ENCODE measurements around the gene PNMA8A.
"Not testable (repeated sequence)": the region's sequence is repeated elsewhere in the genome, so short reads cannot be mapped to it uniquely, and the experiment has no call there.

Gene PNMA8A

GRCh38 chr19:46503848-46504453, 32.6 kb upstream of the PNMA8A start:
- Histone ChIP-seq H3K27me3 (ENCODE audit: control insufficient read depth in 5 of 5, insufficient read depth in 4 of 5, low read length in 5 of 5) (no peaks in the 10 kb centered on the region), H3K9me3 (ENCODE audit: control insufficient read depth in 5 of 5, low read length in 5 of 5) (peaks cover 0 to 9% (median 3%) of the 10 kb centered on the region in 5 donors), H3K4me1 (ENCODE audit: control insufficient read depth in 5 of 5, insufficient read depth in 5 of 5, low read length in 5 of 5) (peaks cover 0 to 14% (median 7%) of the 10 kb centered on the region in 5 donors), H3K9ac (ENCODE audit: low read length in 5 of 5) (no peak overlapping the region), H3K36me3 (ENCODE audit: control insufficient read depth in 5 of 5, insufficient read depth in 5 of 5, low read length in 5 of 5) (no peaks in the 10 kb centered on the region), H3K4me3 (ENCODE audit: low read depth in 1 of 5, low read length in 5 of 5) (no peak overlapping the region), H3K27ac (ENCODE audit: low read depth, low read length) (no peak overlapping the region)

DNA sequence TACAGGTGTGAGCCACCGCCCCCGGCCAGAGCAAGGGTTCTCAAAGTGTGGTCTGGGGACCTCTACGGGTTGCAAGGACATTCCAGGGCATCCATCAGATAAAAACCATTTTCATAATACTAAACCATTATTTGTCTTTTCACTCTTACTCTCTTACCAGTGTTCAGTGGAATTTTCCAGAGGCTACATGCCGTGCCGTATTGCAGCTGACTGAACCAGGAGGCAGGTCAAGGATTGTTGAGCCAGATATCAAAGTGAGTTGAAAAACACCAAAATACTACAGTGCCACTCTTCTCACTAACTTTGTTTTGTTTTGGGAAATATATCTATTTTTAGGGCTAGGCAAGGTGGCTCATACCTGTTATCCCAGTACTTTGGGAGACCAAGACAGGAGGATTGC, 31.5 kb upstream of the PNMA8A start:
- Histone ChIP-seq H3K36me3 (ENCODE audit: control insufficient read depth in 5 of 5, insufficient read depth in 5 of 5, low read length in 5 of 5) (no peaks in the 10 kb centered on the region), H3K4me3 (ENCODE audit: low read depth in 1 of 5, low read length in 5 of 5) (no peak overlapping the region), H3K27me3 (ENCODE audit: control insufficient read depth in 5 of 5, insufficient read depth in 4 of 5, low read length in 5 of 5) (no peaks in the 10 kb centered on the region), H3K4me1 (ENCODE audit: control insufficient read depth in 5 of 5, insufficient read depth in 5 of 5, low read length in 5 of 5) (peaks cover 0 to 9% (median under 1%) of the 10 kb centered on the region in 5 donors), H3K9me3 (ENCODE audit: control insufficient read depth in 5 of 5, low read length in 5 of 5) (peaks cover 0 to 9% (median 3%) of the 10 kb centered on the region in 5 donors), H3K27ac (ENCODE audit: low read depth, low read length) (no peak overlapping the region), H3K9ac (ENCODE audit: low read length in 5 of 5) (no peak overlapping the region)

GRCh38 chr19:46499692-46500091, 28.3 kb upstream of the PNMA8A start:
- Histone ChIP-seq H3K36me3 (ENCODE audit: control insufficient read depth in 5 of 5, insufficient read depth in 5 of 5, low read length in 5 of 5) (no peaks in the 10 kb centered on the region), H3K4me1 (ENCODE audit: control insufficient read depth in 5 of 5, insufficient read depth in 5 of 5, low read length in 5 of 5) (peaks cover 0 to 19% (median 12%) of the 10 kb centered on the region in 5 donors), H3K9ac (ENCODE audit: low read length in 5 of 5) (no peak overlapping the region), H3K9me3 (ENCODE audit: control insufficient read depth in 5 of 5, low read length in 5 of 5) (peaks cover 0 to 3% (median 2%) of the 10 kb centered on the region in 5 donors), H3K27ac (ENCODE audit: low read depth, low read length) (no peak overlapping the region), H3K27me3 (ENCODE audit: control insufficient read depth in 5 of 5, insufficient read depth in 4 of 5, low read length in 5 of 5) (no peaks in the 10 kb centered on the region), H3K4me3 (ENCODE audit: low read depth in 1 of 5, low read length in 5 of 5) (no peak overlapping the region)

- no peaks in the 10 kb centered on the region for H3K36me3 ChIP-seq (ENCODE audit: control insufficient read depth in 5 of 5, insufficient read depth in 5 of 5, low read length in 5 of 5)
- peaks cover 0 to 36% (median 29%) of the 10 kb centered on the region in 5 donors for H3K4me1 ChIP-seq (ENCODE audit: control insufficient read depth in 5 of 5, insufficient read depth in 5 of 5, low read length in 5 of 5)
- no peaks in the 10 kb centered on the region for H3K9me3 ChIP-seq (ENCODE audit: control insufficient read depth in 5 of 5, low read length in 5 of 5)
- no peaks in the 10 kb centered on the region for H3K27me3 ChIP-seq (ENCODE audit: control insufficient read depth in 5 of 5, insufficient read depth in 4 of 5, low read length in 5 of 5)
- H3K27ac ChIP-seq (ENCODE audit: low read depth, low read length), result no peak overlapping the region
- no peak overlapping the region for H3K4me3 ChIP-seq (ENCODE audit: low read depth in 1 of 5, low read length in 5 of 5)
- H3K9ac ChIP-seq (ENCODE audit: low read length in 5 of 5), result no peak overlapping the region
Measured at GRCh38 chr19:46497773-46498172, 26.4 kb upstream of the PNMA8A start.

- H3K9me3 ChIP-seq (ENCODE audit: control insufficient read depth in 5 of 5, low read length in 5 of 5); H3K9ac ChIP-seq (ENCODE audit: low read length in 5 of 5); H3K27me3 ChIP-seq (ENCODE audit: control insufficient read depth in 5 of 5, insufficient read depth in 4 of 5, low read length in 5 of 5); H3K4me3 ChIP-seq (ENCODE audit: low read depth in 1 of 5, low read length in 5 of 5); H3K36me3 ChIP-seq (ENCODE audit: control insufficient read depth in 5 of 5, insufficient read depth in 5 of 5, low read length in 5 of 5); H3K27ac ChIP-seq (ENCODE audit: low read depth, low read length): not testable (repeated sequence)
- peaks cover 0 to 45% (median 38%) of the 10 kb centered on the region in 5 donors for H3K4me1 ChIP-seq (ENCODE audit: control insufficient read depth in 5 of 5, insufficient read depth in 5 of 5, low read length in 5 of 5)
Measured at GRCh38 chr19:46496886-46497285, 25.5 kb upstream of the PNMA8A start.

DNA sequence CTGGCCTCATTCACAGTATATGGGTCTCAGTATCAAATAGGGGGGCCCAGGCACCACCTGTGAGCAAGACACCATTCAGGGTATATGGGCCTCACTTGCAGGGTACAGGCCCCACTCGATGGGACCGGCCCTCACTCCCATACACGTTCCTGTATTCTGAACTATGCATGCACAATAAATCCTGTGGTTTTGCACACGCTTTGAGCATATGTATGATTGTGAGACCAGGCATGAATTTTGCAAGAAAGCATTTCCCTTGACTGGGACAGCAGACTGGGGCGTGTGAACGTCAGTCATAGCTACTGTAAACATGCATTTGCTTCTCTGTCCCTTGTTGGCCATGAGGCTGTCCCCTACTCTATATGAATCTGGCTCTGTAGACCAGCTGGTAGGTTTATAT, 24.9 kb upstream of the PNMA8A start:
- H3K4me1 ChIP-seq (ENCODE audit: control insufficient read depth in 5 of 5, insufficient read depth in 5 of 5, low read length in 5 of 5), result peaks cover 0 to 50% (median 41%) of the 10 kb centered on the region in 5 donors
- H3K27me3 ChIP-seq (ENCODE audit: control insufficient read depth in 5 of 5, insufficient read depth in 4 of 5, low read length in 5 of 5), result peaks cover 0 to 5% (median 0%) of the 10 kb centered on the region in 5 donors
- H3K9ac ChIP-seq (ENCODE audit: low read length in 5 of 5), result no peak overlapping the region
- H3K36me3 ChIP-seq (ENCODE audit: control insufficient read depth in 5 of 5, insufficient read depth in 5 of 5, low read length in 5 of 5), result no peaks in the 10 kb centered on the region
- no peaks in the 10 kb centered on the region for H3K9me3 ChIP-seq (ENCODE audit: control insufficient read depth in 5 of 5, low read length in 5 of 5)
- H3K27ac ChIP-seq (ENCODE audit: low read depth, low read length), result no peak overlapping the region
- H3K4me3 ChIP-seq (ENCODE audit: low read depth in 1 of 5, low read length in 5 of 5), result no peak overlapping the region

DNA sequence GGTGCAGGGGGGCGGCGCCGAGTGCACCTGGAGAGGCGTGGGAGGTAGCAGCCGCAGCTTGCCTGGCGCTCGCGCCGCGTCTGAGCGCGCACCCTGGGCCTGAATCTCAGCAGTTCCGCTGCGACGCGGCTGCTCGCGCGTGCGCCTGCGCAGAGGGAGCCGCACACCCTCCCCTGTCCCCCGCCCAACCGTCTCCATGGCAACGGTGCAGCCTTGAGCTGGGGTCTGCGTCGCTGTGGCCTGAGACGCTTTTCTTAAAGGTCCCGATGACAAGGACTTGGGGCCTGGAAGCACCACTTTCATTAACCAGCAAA, 24.4 kb upstream of the PNMA8A start, which contains the start of gene PNMA8B:
TSS of gene PNMA8B (minus strand) at position 82 of the 314 bp plus-strand sequence. CDS start 402 bp downstream, outside the sequence.
- Histone ChIP-seq H3K4me1 (ENCODE audit: control insufficient read depth in 5 of 5, insufficient read depth in 5 of 5, low read length in 5 of 5) (peaks cover 0 to 51% (median 39%) of the 10 kb centered on the region in 5 donors), H3K9me3 (ENCODE audit: control insufficient read depth in 5 of 5, low read length in 5 of 5) (no peaks in the 10 kb centered on the region), H3K4me3 (ENCODE audit: low read depth in 1 of 5, low read length in 5 of 5) (peak within 1 kb of the TSS in 4 of 5 donors; percentile 27 to 65 (median 58)), H3K36me3 (ENCODE audit: control insufficient read depth in 5 of 5, insufficient read depth in 5 of 5, low read length in 5 of 5) (no peaks in the 10 kb centered on the region), H3K9ac (ENCODE audit: low read length in 5 of 5) (peak within 1 kb of the TSS in 1 of 5 donors; percentile 48), H3K27me3 (ENCODE audit: control insufficient read depth in 5 of 5, insufficient read depth in 4 of 5, low read length in 5 of 5) (peaks cover 0 to 5% (median 0%) of the 10 kb centered on the region in 5 donors), H3K27ac (ENCODE audit: low read depth, low read length) (no peak within 1 kb of the TSS)

DNA sequence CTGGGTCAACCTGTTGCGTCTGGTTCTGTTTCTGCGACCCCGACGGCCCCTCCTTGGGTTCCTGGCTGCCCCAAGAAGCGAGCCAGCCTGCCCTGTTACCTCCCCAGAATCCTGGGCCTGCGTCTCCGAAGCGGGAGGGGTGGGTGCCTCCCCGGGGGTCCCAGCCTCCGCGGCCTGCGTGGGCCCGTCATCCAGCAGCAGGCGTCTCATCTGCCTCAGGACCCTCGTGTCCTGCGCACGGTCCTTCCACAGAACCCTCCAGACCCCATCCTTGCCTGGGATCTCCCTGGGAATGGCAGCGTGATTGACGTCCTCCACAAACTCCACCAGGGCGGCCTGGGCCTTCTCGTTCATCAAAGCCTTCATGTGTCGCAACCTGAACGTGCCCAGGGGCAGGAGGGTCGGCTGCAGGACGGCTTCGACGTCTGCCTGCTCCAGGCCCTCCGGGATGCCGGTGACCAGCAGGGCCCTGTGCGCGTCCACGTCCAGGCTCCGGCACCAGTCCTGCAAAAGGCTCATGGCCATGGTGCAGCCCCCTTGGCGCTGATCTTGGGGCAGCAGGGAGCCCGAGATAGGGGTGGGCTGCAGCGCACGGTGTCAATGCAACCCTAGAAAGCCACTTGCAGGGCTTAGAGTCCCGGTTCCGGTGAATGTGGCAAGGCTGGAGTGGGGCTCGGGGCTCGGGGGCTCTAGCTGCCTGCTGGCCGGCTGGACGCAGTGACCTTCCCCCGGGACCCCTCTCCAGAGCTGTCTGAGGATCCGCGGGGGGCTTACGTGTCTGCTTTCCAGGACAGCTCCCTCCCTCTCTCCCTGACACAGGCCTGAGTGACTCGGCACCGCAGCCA, 23.8 kb upstream of the PNMA8A start:
- Histone ChIP-seq H3K9ac (ENCODE audit: low read length in 5 of 5) (peak overlapping the region in 1 of 5 donors; percentile 48), H3K9me3 (ENCODE audit: control insufficient read depth in 5 of 5, low read length in 5 of 5) (no peaks in the 10 kb centered on the region), H3K27ac (ENCODE audit: low read depth, low read length) (no peak overlapping the region), H3K4me1 (ENCODE audit: control insufficient read depth in 5 of 5, insufficient read depth in 5 of 5, low read length in 5 of 5) (peaks cover 0 to 54% (median 40%) of the 10 kb centered on the region in 5 donors), H3K4me3 (ENCODE audit: low read depth in 1 of 5, low read length in 5 of 5) (peak overlapping the region in 4 of 5 donors; percentile 27 to 65 (median 58)), H3K36me3 (ENCODE audit: control insufficient read depth in 5 of 5, insufficient read depth in 5 of 5, low read length in 5 of 5) (no peaks in the 10 kb centered on the region), H3K27me3 (ENCODE audit: control insufficient read depth in 5 of 5, insufficient read depth in 4 of 5, low read length in 5 of 5) (peaks cover 0 to 5% (median 0%) of the 10 kb centered on the region in 5 donors)

DNA sequence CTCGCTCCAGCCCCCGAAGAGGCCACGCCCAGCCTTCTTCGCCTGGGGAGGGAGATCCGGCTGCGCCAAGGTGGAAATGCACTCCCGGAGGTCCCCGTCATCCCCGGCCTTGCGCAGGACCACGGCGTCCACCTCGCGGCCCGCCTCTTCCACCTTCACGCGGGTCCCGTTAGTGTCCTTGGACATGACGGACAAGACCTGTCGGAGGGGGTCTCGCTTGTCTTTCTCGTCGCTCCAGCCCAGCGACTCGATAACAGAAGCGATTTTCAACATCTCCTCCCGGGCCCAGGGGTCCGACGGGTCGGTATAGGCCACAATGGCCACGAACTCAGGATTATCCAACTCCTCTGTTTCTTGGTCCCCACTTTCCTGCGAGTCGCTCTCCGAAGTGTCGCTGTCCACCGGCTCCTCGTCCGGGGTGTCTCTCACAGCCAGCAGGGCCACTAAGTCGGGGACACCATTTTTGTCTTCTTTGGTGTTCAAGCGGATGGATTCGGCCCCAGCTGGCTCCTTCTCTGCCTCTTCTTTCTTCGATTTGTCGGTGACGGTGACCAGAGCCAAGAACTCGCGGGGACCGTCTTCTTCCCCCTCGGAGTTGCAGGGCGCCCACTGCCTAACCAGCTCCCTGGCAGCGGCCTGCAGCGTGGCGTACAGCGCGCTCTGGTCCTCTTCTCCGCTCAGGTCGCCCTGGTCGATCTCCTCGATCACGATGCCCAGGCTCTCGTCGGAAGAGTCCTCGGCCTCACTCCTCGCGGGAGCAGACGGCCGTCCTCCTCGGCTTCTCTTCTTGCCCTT, 23.0 kb upstream of the PNMA8A start:
- Histone ChIP-seq H3K27me3 (ENCODE audit: control insufficient read depth in 5 of 5, insufficient read depth in 4 of 5, low read length in 5 of 5) (peaks cover 0 to 5% (median 0%) of the 10 kb centered on the region in 5 donors), H3K27ac (ENCODE audit: low read depth, low read length) (no peak overlapping the region), H3K9ac (ENCODE audit: low read length in 5 of 5) (peak overlapping the region in 4 of 5 donors; percentile 51 to 72 (median 60)), H3K4me3 (ENCODE audit: low read depth in 1 of 5, low read length in 5 of 5) (peak overlapping the region in 4 of 5 donors; percentile 61 to 69 (median 66)), H3K36me3 (ENCODE audit: control insufficient read depth in 5 of 5, insufficient read depth in 5 of 5, low read length in 5 of 5) (no peaks in the 10 kb centered on the region), H3K4me1 (ENCODE audit: control insufficient read depth in 5 of 5, insufficient read depth in 5 of 5, low read length in 5 of 5) (peaks cover 0 to 61% (median 48%) of the 10 kb centered on the region in 5 donors), H3K9me3 (ENCODE audit: control insufficient read depth in 5 of 5, low read length in 5 of 5) (no peaks in the 10 kb centered on the region)

Measured in subcutaneous abdominal adipose tissue (tissue), 5 donors.